ENCODE data around the gene NAP1L5.

DNA sequence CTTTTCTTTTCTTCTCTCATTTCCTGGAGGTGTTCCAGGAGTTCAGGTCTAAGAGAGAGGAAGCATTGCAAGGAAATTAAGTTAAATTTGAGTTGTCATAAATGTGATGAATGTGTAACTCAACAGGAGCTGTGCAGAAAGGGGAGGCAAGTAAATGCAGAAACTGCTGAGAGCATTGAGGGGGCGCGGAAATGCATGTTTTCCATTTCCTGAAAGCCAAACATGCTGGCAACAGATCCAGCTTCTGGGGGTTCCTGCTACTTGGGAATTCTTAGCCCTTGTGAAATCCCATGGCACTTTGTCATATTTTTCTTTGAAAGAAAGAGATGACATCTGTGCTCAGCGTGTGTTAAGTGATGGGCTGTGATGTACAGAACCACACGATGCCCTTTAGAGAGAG is 33.8 kb upstream of the NAP1L5 start:
- TF ChIP-seq, protein P1, sequence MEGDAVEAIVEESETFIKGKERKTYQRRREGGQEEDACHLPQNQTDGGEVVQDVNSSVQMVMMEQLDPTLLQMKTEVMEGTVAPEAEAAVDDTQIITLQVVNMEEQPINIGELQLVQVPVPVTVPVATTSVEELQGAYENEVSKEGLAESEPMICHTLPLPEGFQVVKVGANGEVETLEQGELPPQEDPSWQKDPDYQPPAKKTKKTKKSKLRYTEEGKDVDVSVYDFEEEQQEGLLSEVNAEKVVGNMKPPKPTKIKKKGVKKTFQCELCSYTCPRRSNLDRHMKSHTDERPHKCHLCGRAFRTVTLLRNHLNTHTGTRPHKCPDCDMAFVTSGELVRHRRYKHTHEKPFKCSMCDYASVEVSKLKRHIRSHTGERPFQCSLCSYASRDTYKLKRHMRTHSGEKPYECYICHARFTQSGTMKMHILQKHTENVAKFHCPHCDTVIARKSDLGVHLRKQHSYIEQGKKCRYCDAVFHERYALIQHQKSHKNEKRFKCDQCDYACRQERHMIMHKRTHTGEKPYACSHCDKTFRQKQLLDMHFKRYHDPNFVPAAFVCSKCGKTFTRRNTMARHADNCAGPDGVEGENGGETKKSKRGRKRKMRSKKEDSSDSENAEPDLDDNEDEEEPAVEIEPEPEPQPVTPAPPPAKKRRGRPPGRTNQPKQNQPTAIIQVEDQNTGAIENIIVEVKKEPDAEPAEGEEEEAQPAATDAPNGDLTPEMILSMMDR (conservative IDR thresholded peaks at IDR 0.05 in 1 of 2, IDR thresholded peaks at IDR 0.05 in 1 of 2; ENCODE audit: low read depth in 1 of 2, low read length in 2 of 2), result no peak
- no peak for TF ChIP-seq EZH2 (IDR thresholded peaks at IDR 0.05; ENCODE audit: low read length, missing control alignments)

Measured in fibroblast of lung (primary cell).